Dermis blood vessel endothelial cell (primary cell): ENCODE results near the gene GOSR2. TPM values are rescaled to one million over a fixed set of nuclear protein-coding genes. Genes with fewer than 3 reads are reported as not detected.

Experiments used
- total RNA-seq: library from RNA; depleted of rRNA; stranded (reverse); fragments of >200 nt; gene quantifications from 2 replicates; pipeline ENCODE4 v1.2.3, GENCODE V29; 2014

GOSR2 gene
- total RNA-seq, 1 donor from 2014 or later: 46.6 TPM

Other genes starting within 250 kb of the GOSR2 start
- gene WNT3, start 104.5 kb upstream of the GOSR2 start, total RNA-seq: 0.65 and 0.85 TPM in 2 replicates
- not detected in 2 replicates for gene WNT9B, start 71.6 kb upstream of the GOSR2 start, total RNA-seq
- gene RPRML, start 56.1 kb downstream of the GOSR2 start, total RNA-seq: 0.09 TPM in 1 of 2 replicates, not detected in the other